Gastrocnemius medialis (tissue), 4 donors: ENCODE results near the gene SRRM5. TPM values are rescaled to one million over a fixed set of nuclear protein-coding genes. Genes with fewer than 3 reads are reported as not detected.

ENCODE experiments used
- ATAC-seq, 2 donors: fragments of 150-250 bp; one replicate each; pipeline ENCODE4 v1.9.1; 2016
- DNase-seq, 2 donors: peaks; one replicate each; pipeline ENCODE4 v3.0.0-alpha.2; 2019
- H3K27ac ChIP-seq, 4 donors: fragments of 200-600 bp; sonication (generic); 1 replicate in 1 of 4; 2 replicates in 3 of 4; pipeline ENCODE4 v1.5.1; 2016 to 2018; ENCODE audit warnings: mild to moderate bottlenecking in 2 of 4, moderate library complexity in 1 of 4
- H3K27me3 ChIP-seq, 3 donors: fragments of 200-600 bp; sonication (generic) in 2 of 3; 1 replicate in 1 of 3; 2 replicates in 2 of 3; pipeline versions ENCODE4 v1.5.1 to v1.6.0; 2016 to 2019; ENCODE audit warnings: mild to moderate bottlenecking in 1 of 3, moderate library complexity in 1 of 3
- H3K36me3 ChIP-seq, 2 donors: fragments of 200-600 bp; sonication (generic) in 1 of 2; one replicate each; pipeline ENCODE4 v1.5.1; 2017 to 2018
- H3K4me1 ChIP-seq, 2 donors: fragments of 200-600 bp; sonication (generic) in 1 of 2; one replicate each; pipeline ENCODE4 v1.5.1; 2016 to 2017; ENCODE audit warnings: mild to moderate bottlenecking in 2 of 2
- H3K4me3 ChIP-seq, 4 donors: fragments of 200-600 bp; sonication (generic) in 3 of 4; 1 replicate in 1 of 4; 2 replicates in 3 of 4; pipeline ENCODE4 v1.5.1; 2016 to 2019; ENCODE audit warnings: mild to moderate bottlenecking in 2 of 4
- H3K9me3 ChIP-seq, 3 donors: fragments of 200-600 bp; sonication (generic) in 2 of 3; 1 replicate in 1 of 3; 2 replicates in 2 of 3; pipeline ENCODE4 v1.5.1; 2016 to 2019
- POLR2A ChIP-seq, 2 donors: fragments of 450-650 bp; IDR thresholded peaks; one replicate each; pipeline ENCODE4 v1.6.1; 2017; ENCODE audit warnings: antibody characterized with exemption in 2 of 2, mild to moderate bottlenecking in 2 of 2, moderate library complexity in 2 of 2
- in situ Hi-C, 4 donors: fragments of 200-750 bp; cut with MboI; loops; one replicate each; pipeline versions ENCODE4 v1.15.0 to v1.8.0; 2017; ENCODE audit warnings: low sequenced_read_pairs in 4 of 4
- intact Hi-C: fragments of 100-400 bp; cut with DNase I; formaldehyde crosslinking; loops from one replicate; pipeline ENCODE4 v1.15.1; 2023; ENCODE audit warnings: low total_unique reads
- total RNA-seq, 4 donors: library from RNA; depleted of rRNA; stranded (reverse); fragments of >200 nt; gene quantifications; one replicate each; pipeline versions ENCODE4 v1.1.0 to v1.2.3, GENCODE V29; 2016
- TF ChIP-seq, protein P1 (sequence below), 5 experiments: fragments of 450-650 bp in 3 of 5; fragments of 200-600 bp in 2 of 5; sonication (generic) in 2 of 5; IDR thresholded peaks in 4 of 5; conservative IDR thresholded peaks in 1 of 5; 1 replicate in 4 of 5; 2 replicates in 1 of 5; pipeline ENCODE4 v1.5.1; 2016 to 2019; ENCODE audit warnings: antibody characterized with exemption in 5 of 5, mild to moderate bottlenecking in 3 of 5, moderate library complexity in 3 of 5

SRRM5 gene
- total RNA-seq, 4 donors from 2014 or later: 0.09 to 0.49 (median 0.25) TPM; not detected in 1

- Histone ChIP-seq H3K36me3 (peaks cover 0 to 14% of the 10 kb centered on the region in 2 donors), H3K4me3 (no peak overlapping the region), H3K27ac (no peak overlapping the region), H3K9me3 (no peaks in the 10 kb centered on the region), H3K4me1 (no peaks in the 10 kb centered on the region), H3K27me3 (no peaks in the 10 kb centered on the region)
- TF ChIP-seq, protein P1, sequence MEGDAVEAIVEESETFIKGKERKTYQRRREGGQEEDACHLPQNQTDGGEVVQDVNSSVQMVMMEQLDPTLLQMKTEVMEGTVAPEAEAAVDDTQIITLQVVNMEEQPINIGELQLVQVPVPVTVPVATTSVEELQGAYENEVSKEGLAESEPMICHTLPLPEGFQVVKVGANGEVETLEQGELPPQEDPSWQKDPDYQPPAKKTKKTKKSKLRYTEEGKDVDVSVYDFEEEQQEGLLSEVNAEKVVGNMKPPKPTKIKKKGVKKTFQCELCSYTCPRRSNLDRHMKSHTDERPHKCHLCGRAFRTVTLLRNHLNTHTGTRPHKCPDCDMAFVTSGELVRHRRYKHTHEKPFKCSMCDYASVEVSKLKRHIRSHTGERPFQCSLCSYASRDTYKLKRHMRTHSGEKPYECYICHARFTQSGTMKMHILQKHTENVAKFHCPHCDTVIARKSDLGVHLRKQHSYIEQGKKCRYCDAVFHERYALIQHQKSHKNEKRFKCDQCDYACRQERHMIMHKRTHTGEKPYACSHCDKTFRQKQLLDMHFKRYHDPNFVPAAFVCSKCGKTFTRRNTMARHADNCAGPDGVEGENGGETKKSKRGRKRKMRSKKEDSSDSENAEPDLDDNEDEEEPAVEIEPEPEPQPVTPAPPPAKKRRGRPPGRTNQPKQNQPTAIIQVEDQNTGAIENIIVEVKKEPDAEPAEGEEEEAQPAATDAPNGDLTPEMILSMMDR (IDR thresholded peaks at IDR 0.05 in 4 of 5, conservative IDR thresholded peaks at IDR 0.05 in 1 of 5): no peak
- no peak for TF ChIP-seq POLR2A (IDR thresholded peaks at IDR 0.05)
- in situ Hi-C loops (no loop called here), intact Hi-C loops (no loop called here)
- ATAC-seq (no peak), DNase-seq (no peak)
Observed at GRCh38 chr19:43605875-43606568, 5.9 kb upstream of the SRRM5 start.

DNA sequence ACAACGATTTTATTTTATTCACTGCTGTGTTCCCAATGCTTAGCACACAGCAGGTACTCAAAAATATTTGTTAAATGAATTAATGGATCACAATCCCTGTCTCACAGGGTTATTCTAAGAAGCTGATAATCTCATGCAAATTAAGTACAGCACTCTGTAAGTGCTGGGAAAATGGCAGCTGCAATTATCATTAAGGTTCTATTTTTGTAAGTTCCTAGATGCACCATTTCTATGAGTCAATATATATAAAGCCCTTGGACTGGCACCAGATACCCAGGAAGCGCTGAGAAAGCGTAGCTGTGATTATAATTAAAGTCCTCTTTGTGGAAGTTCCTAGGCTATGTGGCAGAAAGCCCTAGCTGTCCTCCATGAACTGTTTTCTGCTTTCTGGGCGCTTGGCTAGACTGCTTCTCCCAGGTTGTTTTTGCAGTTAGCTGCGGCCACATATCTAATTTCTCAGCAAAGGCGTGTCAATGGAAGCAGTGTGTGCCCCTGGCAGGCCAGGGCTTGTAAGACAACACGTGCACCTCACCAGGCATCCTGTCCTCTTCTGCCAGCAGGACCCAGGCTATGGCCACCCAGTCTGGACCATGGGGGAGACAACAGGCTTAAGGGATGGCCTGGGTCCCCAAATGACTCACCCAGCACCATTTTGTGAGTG, 5.2 kb upstream of the SRRM5 start:
- H3K27ac ChIP-seq: peak overlapping the region in 1 of 4 donors; percentile 46

GRCh38 chr19:43607238-43608205, 4.4 kb upstream of the SRRM5 start:
- TF ChIP-seq POLR2A (IDR thresholded peaks at IDR 0.05): no peak
- TF ChIP-seq, protein P1 (IDR thresholded peaks at IDR 0.05 in 4 of 5, conservative IDR thresholded peaks at IDR 0.05 in 1 of 5): no peak
- intact Hi-C loops: no loop called here
- H3K4me1 ChIP-seq: no peaks in the 10 kb centered on the region
- H3K4me3 ChIP-seq: no peak overlapping the region
- H3K27ac ChIP-seq: peak overlapping the region in 1 of 4 donors; percentile 46
- no peaks in the 10 kb centered on the region for H3K9me3 ChIP-seq
- H3K36me3 ChIP-seq: peaks cover 0 to 4% of the 10 kb centered on the region in 2 donors
- no peak for ATAC-seq
- no peak for DNase-seq
- H3K27me3 ChIP-seq: no peaks in the 10 kb centered on the region
- in situ Hi-C loops: no loop called here

More for the DNA sequence above, 5.2 kb upstream of the SRRM5 start:
- no peak overlapping the region for H3K4me3 ChIP-seq
- DNase-seq (no peak), ATAC-seq (no peak)
- no peaks in the 10 kb centered on the region for H3K27me3 ChIP-seq
- intact Hi-C loops (no loop called here), in situ Hi-C loops (no loop called here)
- no peak for TF ChIP-seq POLR2A (IDR thresholded peaks at IDR 0.05)
- TF ChIP-seq, protein P1 (IDR thresholded peaks at IDR 0.05 in 4 of 5, conservative IDR thresholded peaks at IDR 0.05 in 1 of 5): no peak
- H3K9me3 ChIP-seq: no peaks in the 10 kb centered on the region
- H3K4me1 ChIP-seq: no peaks in the 10 kb centered on the region
- H3K36me3 ChIP-seq: peaks cover 0 to 7% of the 10 kb centered on the region in 2 donors

GRCh38 chr19:43609872-43610271, 2.0 kb upstream of the SRRM5 start:
- H3K36me3 ChIP-seq: peaks cover 0 to 16% of the 10 kb centered on the region in 2 donors
- H3K27ac ChIP-seq: no peak overlapping the region
- H3K9me3 ChIP-seq: no peaks in the 10 kb centered on the region
- intact Hi-C loops (no loop called here), in situ Hi-C loops (no loop called here)
- no peaks in the 10 kb centered on the region for H3K4me1 ChIP-seq
- TF ChIP-seq, protein P1 (IDR thresholded peaks at IDR 0.05 in 4 of 5, conservative IDR thresholded peaks at IDR 0.05 in 1 of 5): no peak
- TF ChIP-seq POLR2A (IDR thresholded peaks at IDR 0.05): no peak
- no peaks in the 10 kb centered on the region for H3K27me3 ChIP-seq
- DNase-seq: no peak
- ATAC-seq: no peak
- H3K4me3 ChIP-seq: no peak overlapping the region
